ENCODE measurements around the gene FAF2. TPM values are rescaled to one million over a fixed set of nuclear protein-coding genes. Genes with fewer than 3 reads are reported as not detected.

FAF2 gene
- total and polyA plus RNA-seq, 4 donors, result 12.7 to 28.3 (median 16.5) TPM

DNA sequence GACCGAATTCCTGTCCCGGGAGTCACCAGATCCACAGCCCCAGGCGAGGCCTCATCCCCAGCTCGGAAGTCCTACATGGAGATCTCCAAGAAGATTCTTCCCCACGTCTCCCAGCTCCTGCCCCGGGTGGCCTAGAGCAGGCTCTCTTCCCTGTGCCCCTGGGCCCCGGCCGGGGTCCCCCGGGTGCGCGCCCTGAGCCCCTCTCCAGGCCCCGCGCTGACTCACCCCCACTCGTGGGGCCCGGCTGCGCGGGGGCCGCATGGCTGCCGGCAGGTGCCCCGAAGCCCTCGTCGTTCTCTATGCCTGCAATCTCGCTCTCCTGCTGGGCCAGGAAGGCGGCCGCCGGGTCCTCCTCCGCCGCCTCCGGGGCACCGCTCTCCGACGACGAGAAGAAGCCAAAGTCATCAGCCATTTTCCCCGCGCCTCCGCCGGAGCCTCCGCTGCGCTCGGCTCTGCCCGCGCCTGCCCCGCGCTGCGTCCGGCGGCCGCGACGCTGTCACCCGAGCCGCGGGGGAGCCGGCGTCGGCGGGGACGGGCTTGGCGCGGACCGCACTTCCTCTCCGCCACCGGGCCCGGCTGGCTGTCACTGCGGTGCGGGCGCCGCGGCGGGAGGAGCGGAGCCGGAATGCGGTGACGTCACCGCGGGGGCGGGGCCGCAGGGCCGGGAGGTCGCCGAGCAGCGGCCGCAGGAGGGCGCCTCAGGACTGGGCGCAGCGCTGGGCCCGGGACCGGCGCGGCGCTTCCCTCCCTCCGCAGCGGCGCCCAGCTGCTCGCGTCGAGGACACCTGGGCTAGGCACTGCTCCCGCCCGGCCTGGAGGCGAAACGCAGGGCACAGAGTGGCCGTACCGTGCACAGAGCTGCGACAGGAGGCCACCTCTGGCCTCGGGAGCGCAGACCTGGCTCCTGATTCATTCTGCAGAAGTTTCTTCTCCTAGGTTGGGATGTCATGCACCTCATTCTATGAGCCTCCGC, 31.9 kb upstream of the FAF2 start, which contains the start of gene CLTB:
Gene CLTB (minus strand): TSS at position 588 of the 973 bp plus-strand sequence. CDS start 176 bp downstream, at position 412.
- TF ChIP-seq, protein P1, sequence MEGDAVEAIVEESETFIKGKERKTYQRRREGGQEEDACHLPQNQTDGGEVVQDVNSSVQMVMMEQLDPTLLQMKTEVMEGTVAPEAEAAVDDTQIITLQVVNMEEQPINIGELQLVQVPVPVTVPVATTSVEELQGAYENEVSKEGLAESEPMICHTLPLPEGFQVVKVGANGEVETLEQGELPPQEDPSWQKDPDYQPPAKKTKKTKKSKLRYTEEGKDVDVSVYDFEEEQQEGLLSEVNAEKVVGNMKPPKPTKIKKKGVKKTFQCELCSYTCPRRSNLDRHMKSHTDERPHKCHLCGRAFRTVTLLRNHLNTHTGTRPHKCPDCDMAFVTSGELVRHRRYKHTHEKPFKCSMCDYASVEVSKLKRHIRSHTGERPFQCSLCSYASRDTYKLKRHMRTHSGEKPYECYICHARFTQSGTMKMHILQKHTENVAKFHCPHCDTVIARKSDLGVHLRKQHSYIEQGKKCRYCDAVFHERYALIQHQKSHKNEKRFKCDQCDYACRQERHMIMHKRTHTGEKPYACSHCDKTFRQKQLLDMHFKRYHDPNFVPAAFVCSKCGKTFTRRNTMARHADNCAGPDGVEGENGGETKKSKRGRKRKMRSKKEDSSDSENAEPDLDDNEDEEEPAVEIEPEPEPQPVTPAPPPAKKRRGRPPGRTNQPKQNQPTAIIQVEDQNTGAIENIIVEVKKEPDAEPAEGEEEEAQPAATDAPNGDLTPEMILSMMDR (IDR thresholded peaks at IDR 0.05; ENCODE audit: low read depth, low read length, missing input control), result peak; percentile 83
- TF ChIP-seq RAD21 (IDR thresholded peaks at IDR 0.05), result peak; percentile 68 to 74
- TF ChIP-seq GABPA (IDR thresholded peaks at IDR 0.05 in 1 of 2, conservative IDR thresholded peaks at IDR 0.05 in 1 of 2), result no peak
- peak within 1 kb of the TSS; percentile 82 to 84 for H3K27ac ChIP-seq (ENCODE audit: low read depth in 1 of 2, low read length in 2 of 2)
- peak; percentile 96 for DNase-seq (ENCODE audit: low spot score)
- no peaks in the 10 kb centered on the region for H3K9me3 ChIP-seq (ENCODE audit: control insufficient read depth in 4 of 4, low read length in 3 of 4)
- H3K27me3 ChIP-seq (ENCODE audit: control insufficient read depth in 4 of 4, insufficient read depth in 4 of 4, low read length in 3 of 4), result no peaks in the 10 kb centered on the region
- H3K4me3 ChIP-seq (ENCODE audit: low read depth in 1 of 3, low read length in 3 of 3), result peak within 1 kb of the TSS; percentile 76 to 97 (median 91)
- H3K9ac ChIP-seq (ENCODE audit: low read depth in 1 of 2, low read length in 2 of 2), result peak within 1 kb of the TSS; percentile 27 to 75
- H3K4me1 ChIP-seq (ENCODE audit: control insufficient read depth in 4 of 4, insufficient read depth in 4 of 4, low read length in 3 of 4), result peaks cover 4 to 19% (median 11%) of the 10 kb centered on the region in 4 donors
- peaks cover 0 to 1% (median 0%) of the 10 kb centered on the region in 4 donors for H3K36me3 ChIP-seq (ENCODE audit: control insufficient read depth in 4 of 4, insufficient read depth in 3 of 4, low read depth in 1 of 4, low read length in 3 of 4)
- WGBS, result 1% methylated on average over 107 of the region's 107 CpGs

DNA sequence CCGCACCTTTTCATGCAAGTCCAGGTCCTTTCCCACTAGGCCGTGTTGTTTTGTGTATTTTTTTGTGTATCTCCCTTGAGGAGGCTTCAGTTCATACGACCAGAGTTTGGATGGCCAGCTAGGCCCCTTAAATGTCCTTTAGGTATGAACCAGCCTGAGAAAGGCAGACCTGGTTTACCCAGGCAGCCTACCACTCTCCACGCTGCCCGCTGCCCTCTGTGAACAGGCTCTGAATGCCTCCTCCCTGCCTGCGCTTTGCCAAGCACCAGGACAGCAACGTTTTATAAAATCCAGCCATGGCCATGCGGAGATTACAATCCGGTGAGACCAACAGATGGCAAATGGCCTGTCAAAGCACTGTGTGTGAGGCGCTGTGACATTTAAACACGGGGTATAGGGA, 31.2 kb upstream of the FAF2 start:
- H3K27ac ChIP-seq (ENCODE audit: low read depth in 1 of 2, low read length in 2 of 2), result peak overlapping the region; percentile 42 to 84

More for the DNA sequence above, 31.2 kb upstream of the FAF2 start:
- 89% methylated on average over 11 of the region's 11 CpGs for WGBS
- no peak for DNase-seq (ENCODE audit: low spot score)
- no peak overlapping the region for H3K4me3 ChIP-seq (ENCODE audit: low read depth in 1 of 3, low read length in 3 of 3)
- H3K36me3 ChIP-seq (ENCODE audit: control insufficient read depth in 4 of 4, insufficient read depth in 3 of 4, low read depth in 1 of 4, low read length in 3 of 4), result peaks cover 0 to 1% (median 0%) of the 10 kb centered on the region in 4 donors
- H3K9ac ChIP-seq (ENCODE audit: low read depth in 1 of 2, low read length in 2 of 2), result peak overlapping the region; percentile 27 to 58
- no peak for TF ChIP-seq HNF4G (IDR thresholded peaks at IDR 0.05)
- TF ChIP-seq, protein P2, sequence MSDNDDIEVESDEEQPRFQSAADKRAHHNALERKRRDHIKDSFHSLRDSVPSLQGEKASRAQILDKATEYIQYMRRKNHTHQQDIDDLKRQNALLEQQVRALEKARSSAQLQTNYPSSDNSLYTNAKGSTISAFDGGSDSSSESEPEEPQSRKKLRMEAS (IDR thresholded peaks at IDR 0.05), result no peak
- no peak for TF ChIP-seq NR2F2 (IDR thresholded peaks at IDR 0.05)
- TF ChIP-seq HNF4A (conservative IDR thresholded peaks at IDR 0.05), result no peak
- no peak for TF ChIP-seq FOXA1 (IDR thresholded peaks at IDR 0.05)
- TF ChIP-seq, protein P1 (IDR thresholded peaks at IDR 0.05; ENCODE audit: low read depth, low read length, missing input control), result no peak
- TF ChIP-seq YY1 (IDR thresholded peaks at IDR 0.05), result no peak
- TF ChIP-seq, protein P3, sequence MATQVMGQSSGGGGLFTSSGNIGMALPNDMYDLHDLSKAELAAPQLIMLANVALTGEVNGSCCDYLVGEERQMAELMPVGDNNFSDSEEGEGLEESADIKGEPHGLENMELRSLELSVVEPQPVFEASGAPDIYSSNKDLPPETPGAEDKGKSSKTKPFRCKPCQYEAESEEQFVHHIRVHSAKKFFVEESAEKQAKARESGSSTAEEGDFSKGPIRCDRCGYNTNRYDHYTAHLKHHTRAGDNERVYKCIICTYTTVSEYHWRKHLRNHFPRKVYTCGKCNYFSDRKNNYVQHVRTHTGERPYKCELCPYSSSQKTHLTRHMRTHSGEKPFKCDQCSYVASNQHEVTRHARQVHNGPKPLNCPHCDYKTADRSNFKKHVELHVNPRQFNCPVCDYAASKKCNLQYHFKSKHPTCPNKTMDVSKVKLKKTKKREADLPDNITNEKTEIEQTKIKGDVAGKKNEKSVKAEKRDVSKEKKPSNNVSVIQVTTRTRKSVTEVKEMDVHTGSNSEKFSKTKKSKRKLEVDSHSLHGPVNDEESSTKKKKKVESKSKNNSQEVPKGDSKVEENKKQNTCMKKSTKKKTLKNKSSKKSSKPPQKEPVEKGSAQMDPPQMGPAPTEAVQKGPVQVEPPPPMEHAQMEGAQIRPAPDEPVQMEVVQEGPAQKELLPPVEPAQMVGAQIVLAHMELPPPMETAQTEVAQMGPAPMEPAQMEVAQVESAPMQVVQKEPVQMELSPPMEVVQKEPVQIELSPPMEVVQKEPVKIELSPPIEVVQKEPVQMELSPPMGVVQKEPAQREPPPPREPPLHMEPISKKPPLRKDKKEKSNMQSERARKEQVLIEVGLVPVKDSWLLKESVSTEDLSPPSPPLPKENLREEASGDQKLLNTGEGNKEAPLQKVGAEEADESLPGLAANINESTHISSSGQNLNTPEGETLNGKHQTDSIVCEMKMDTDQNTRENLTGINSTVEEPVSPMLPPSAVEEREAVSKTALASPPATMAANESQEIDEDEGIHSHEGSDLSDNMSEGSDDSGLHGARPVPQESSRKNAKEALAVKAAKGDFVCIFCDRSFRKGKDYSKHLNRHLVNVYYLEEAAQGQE (IDR thresholded peaks at IDR 0.05), result no peak
- no peak for TF ChIP-seq FOXA2 (IDR thresholded peaks at IDR 0.05)
- no peak for TF ChIP-seq RAD21 (IDR thresholded peaks at IDR 0.05)
- TF ChIP-seq, protein P4, sequence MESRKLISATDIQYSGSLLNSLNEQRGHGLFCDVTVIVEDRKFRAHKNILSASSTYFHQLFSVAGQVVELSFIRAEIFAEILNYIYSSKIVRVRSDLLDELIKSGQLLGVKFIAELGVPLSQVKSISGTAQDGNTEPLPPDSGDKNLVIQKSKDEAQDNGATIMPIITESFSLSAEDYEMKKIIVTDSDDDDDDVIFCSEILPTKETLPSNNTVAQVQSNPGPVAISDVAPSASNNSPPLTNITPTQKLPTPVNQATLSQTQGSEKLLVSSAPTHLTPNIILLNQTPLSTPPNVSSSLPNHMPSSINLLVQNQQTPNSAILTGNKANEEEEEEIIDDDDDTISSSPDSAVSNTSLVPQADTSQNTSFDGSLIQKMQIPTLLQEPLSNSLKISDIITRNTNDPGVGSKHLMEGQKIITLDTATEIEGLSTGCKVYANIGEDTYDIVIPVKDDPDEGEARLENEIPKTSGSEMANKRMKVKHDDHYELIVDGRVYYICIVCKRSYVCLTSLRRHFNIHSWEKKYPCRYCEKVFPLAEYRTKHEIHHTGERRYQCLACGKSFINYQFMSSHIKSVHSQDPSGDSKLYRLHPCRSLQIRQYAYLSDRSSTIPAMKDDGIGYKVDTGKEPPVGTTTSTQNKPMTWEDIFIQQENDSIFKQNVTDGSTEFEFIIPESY (IDR thresholded peaks at IDR 0.05), result no peak
- no peak for TF ChIP-seq SP1 (IDR thresholded peaks at IDR 0.05)
- TF ChIP-seq TAF1 (conservative IDR thresholded peaks at IDR 0.05), result no peak
- TF ChIP-seq RXRA (IDR thresholded peaks at IDR 0.05), result no peak
- no peak for TF ChIP-seq JUND (IDR thresholded peaks at IDR 0.05)
- no peak for TF ChIP-seq GABPA (IDR thresholded peaks at IDR 0.05 in 1 of 2, conservative IDR thresholded peaks at IDR 0.05 in 1 of 2)
- no peak for TF ChIP-seq EGR1 (IDR thresholded peaks at IDR 0.05; ENCODE audit: low read depth in 2 of 2)
- TF ChIP-seq, protein P5, sequence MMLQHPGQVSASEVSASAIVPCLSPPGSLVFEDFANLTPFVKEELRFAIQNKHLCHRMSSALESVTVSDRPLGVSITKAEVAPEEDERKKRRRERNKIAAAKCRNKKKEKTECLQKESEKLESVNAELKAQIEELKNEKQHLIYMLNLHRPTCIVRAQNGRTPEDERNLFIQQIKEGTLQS (IDR thresholded peaks at IDR 0.05), result no peak
- H3K9me3 ChIP-seq (ENCODE audit: control insufficient read depth in 4 of 4, low read length in 3 of 4), result no peaks in the 10 kb centered on the region
- no peaks in the 10 kb centered on the region for H3K27me3 ChIP-seq (ENCODE audit: control insufficient read depth in 4 of 4, insufficient read depth in 4 of 4, low read length in 3 of 4)
- peaks cover 4 to 19% (median 11%) of the 10 kb centered on the region in 4 donors for H3K4me1 ChIP-seq (ENCODE audit: control insufficient read depth in 4 of 4, insufficient read depth in 4 of 4, low read length in 3 of 4)

Measured in liver (tissue), 9 donors.